GM04503 (cell line): ENCODE data around the gene HDAC4.
A peak's percentile ranks its signal among the peaks of the same experiment; 100 is the strongest.

ENCODE experiments used
- DNase-seq: peaks from one replicate; pipeline ENCODE4 v3.0.0-alpha.2; 2012; ENCODE audit warnings: low read depth

The HDAC4 gene

DNA sequence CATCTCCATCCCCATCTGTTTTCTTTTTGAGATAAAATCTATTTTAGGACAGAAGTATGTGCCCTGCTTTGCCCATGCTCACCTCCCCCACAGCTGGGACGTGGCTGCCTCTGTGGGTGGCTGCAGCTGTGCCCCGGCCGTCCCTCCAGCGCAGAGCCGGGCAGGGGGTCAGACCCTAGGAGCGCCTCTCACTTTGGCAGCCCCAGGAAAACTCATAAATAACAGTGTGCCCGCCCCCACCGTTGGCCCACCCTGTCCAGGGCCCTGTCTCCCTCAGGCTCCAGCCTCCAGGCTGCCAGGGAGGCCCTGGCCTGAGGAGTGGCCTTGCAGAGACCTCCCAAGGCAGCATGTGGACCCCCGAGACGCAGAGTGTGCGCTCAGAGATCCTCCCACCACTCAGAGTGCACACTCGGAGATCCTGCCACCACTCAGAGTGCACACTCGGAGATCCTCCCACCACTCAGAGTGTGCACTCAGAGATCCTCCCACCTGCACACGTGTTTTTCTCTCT is 374.8 kb downstream of the HDAC4 start:
- DNase-seq = no peak

- peak; percentile 27 for DNase-seq
Measured at GRCh38 chr2:239025096-239025801, 375.6 kb downstream of the HDAC4 start.

DNA sequence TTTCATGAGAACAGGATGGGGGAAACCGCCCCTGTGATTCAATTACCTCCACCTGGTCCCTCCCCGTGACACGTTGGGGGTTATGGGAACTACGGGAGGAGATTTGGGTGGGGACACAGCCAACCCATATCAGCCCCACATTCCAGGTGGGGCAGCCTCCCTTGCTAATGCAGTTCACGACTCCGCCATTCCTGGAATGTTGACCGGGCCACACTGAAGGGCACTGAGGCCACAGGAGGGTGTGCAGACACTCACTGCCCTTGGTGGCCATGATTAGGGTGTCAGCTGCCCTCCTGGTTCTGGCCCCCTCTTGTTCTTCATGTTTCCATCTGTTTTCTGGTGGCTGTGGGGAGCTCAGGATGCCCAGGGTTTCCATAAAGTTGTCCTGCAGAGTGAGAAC is 376.6 kb downstream of the HDAC4 start:
- DNase-seq = no peak

GRCh38 chr2:239022437-239023260 is 378.2 kb downstream of the HDAC4 start:
- no peak for DNase-seq

DNA sequence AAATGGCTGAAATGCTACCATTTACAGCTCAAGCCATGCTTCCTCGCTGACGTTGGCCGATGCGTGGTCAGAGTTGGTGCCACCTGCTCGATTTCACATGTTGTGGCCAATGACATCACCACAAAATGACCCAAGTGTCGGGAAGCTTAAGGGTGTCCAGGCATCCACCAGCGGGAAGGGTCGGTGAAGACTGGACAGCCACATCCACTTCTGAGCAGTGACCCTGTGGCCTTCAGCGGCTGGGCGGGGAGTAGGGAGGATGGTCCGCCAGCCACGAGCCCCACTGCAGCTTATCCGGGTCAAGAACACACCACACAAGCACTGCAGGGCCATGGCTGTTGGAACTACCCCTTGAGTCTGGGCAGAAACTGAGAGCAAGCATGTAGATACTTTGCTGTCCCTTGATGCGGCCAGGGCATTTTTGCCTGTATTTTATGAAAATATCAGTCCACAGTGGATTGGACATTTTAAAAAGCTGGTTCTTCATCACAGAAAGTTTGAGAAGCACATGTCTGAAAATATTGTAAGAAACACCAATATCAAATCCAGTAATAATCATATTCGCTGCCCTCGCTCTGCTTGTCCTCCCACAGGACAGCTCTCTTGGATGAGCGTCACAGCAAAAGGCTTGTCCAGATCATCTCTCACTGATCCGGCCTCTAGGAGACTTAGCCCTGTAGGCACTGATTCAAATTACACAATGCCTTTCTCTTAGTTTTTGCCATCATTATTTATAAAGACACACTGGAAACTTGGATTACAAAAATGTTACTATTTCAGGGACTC is 379.0 kb downstream of the HDAC4 start:
- no peak for DNase-seq

DNA sequence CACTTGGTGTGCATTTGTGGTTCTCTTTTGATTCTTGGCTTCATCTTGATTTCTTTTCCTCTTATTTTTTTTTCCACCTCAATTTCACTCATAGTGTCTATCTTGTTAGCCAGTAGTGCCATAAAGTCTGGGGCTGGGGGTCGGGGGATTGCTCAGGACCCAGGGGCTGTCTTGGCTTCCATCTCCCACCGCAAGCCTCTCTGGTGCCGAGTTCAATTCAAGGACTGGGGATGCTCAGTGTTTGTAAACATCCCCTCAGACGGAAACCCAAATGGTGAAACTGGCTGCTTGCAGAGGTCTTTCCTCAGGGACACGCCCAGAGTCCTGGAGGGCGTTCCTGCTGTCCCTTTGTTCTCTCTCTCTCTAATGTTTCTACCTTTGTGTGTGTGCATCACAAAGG is 379.6 kb downstream of the HDAC4 start:
- no peak for DNase-seq

GRCh38 chr2:239020541-239021041 is 380.2 kb downstream of the HDAC4 start:
- no peak for DNase-seq

DNA sequence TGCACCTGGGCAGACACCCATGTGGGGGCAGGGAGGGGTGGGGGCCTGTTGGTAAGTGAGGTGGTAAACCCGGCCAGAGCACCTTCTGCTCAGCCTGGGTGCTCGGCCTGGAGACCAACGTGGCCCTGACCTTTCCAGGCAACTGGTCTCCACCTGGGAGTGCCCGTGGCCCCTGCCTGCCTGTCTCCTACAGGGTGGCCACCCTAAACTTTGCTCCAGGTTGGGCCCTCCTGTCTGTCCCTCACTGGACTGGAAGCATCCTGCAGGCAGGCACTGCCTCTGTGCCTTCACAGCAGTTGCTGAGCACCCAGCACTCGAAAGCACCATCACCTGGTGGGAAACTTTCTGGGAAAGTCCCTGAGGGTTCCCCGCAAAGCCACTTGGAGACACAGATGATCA is 381.6 kb downstream of the HDAC4 start:
- no peak for DNase-seq

DNA sequence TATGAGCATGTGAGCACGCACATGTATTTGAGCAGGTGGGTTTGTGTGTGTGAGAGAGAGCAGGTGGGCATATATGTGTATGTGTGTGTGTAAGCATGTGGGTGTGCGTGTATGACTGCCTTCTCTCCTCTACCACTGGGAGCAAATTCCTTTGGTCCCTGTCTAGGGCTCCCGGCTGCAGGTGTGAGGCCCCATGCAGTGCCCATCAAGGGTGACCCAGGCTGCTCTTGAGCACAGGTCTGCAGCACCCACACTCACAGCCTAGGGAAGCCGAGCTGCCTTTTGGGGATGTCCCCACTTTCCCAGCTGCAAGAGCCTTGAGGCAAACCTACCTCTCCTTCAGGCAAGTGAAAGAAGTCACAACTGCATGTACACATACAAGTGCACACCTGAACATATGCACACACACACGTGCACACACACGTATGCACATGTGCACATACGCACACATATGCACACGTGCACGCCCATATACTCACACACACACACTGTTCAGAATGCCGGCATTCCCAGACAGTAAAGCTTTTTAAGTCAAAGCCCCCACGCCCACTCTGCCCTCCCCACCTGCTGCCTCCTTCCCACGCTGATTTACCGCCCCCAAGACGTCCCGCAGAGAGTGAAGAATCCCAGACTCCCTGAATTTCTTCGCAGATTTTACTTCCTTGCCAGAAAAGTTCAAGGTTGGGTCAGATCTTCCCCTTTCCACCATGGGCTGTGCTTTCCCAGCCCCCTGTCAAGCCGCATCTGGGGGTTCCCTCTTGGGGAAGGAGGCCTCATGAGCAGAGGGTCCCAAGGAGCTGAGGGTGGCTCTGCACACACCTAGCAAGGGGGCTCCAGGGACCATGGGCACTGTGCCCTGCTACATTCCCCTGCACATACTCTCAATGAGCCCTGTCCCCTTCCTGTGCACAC is 382.3 kb downstream of the HDAC4 start:
- DNase-seq = no peak

DNA sequence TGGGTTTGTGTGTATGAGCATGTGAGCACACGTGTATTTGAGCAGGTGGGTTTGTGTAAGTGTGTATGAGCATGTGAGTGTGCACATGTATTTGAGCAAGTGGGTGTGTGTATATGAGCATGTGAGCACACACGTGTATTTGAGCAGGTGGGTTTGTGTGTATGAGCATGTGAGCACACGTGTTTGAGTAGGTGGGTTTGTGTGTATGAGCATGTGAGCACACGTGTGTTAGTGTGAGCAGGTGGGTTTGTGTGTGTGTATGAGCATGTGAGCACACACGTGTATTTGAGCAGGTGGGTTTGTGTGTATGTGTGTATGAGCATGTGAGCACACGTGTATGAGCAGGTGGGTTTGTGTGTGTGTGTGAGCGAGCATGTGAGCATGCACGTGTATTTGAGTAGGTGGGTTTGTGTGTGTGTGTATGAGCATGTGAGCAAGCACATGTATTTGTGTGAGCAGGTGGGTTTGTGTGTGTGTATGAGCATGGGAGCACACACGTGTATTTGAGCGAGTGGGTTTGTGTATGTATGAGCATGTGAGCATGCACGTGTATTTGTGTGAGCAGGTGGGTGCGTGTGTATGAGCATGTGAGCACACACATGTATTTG is 383.2 kb downstream of the HDAC4 start:
- no peak for DNase-seq

- no peak for DNase-seq
Measured at GRCh38 chr2:239015901-239016675, 384.7 kb downstream of the HDAC4 start.

DNA sequence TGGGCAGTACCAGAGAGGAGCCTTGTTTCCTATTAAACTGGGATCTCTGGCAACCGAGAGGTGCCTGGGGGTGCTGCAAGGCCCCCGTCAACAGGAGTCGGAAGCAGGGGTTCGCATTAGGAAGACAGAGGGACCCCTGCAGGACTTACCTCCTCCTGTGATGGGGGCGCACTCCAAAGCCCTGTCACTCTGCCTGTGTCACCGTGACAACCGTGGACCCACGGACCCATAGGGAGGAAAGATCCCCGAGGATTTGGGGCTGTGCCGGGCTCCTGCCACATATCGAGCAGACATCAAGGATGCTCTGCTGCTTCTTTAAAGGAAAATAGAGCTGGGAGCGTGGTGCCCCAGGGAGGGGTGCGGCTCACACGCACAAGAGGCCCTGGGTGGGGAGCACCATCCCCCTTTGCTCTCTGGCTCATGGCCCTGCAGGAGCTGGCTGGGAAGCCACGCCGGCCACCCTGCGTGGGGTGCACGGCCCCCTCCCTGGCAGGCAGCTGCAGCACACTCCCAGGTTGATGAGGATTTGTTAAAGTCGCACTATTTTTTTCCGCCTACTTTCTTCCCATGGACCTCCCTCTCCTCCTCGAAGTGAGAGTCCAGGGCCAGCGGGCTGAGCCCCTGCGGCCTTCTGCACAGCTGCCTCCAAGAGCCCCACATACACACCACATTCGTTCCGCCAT is 385.5 kb downstream of the HDAC4 start:
- DNase-seq = no peak

DNA sequence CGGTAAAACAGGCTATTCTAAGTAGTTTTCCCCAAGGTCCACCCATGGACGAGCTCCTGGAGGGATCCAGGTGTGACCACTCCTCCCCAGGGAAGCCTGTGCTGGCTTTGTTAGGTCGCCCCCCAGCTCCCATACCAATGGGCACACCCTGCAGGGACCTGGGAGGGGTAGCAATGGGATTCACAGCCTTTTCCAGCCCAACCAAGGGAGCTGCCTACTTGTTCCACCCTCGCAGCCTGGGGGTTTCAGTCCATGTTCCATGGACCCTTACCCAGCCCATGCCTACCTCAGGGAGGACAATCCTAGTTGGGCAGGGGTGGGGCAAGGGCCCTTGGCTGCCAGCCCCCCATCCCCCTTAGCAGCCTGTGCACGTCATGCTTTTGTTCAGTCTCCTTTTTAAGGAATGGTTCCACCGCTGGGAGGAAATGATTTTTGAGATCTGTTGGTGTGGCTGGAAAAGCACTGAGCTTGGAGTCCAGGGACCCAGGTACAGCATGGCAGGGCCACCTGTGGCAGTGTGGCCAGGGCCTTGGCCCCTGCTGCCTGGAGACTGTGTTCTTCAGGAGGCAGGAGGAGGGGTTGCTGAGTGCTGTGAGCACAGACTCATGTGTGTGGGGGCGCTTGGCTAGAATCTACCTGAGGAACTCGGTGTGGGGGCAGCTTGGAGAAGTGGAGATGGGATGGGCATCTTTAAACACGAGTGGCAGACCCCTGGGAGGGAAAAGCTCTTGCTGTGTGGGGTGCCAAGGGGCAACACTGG is 386.2 kb downstream of the HDAC4 start:
- no peak for DNase-seq

DNA sequence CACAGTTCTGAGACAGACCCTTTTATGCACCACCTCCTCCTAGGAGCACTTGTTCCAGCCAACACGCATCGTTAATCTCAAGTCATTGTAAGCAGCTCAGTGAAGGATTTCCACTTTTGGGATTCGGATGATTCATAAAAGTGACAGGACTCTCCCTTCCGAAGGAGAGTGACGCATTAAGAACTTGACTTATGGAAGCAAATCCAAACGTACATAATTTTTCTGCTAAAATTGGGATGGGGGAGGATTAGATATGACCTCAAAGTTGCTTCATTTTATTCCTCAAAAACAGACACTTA is 387.2 kb downstream of the HDAC4 start:
- no peak for DNase-seq

- DNase-seq = no peak
Measured at GRCh38 chr2:239012936-239013677, 387.7 kb downstream of the HDAC4 start.

DNA sequence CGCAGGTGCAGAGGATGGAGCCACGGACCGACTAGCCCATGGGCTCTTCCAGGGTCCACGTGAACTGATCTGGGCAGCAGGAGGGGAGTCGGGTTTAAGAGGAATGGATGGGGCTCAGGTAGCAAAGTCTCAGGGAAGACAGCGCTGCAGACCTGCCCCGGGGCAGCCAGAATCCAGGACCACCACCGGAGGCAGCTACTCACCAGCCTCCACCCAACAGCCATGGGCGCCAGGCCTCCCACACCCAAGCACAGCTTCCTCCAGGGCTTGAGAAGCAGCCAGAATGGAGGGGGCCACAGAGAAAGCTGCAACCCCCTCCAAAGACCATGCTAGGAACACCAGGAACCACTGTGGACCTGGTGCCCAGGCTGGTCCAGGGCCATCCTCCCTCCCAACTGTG is 388.6 kb downstream of the HDAC4 start:
- no peak for DNase-seq

DNA sequence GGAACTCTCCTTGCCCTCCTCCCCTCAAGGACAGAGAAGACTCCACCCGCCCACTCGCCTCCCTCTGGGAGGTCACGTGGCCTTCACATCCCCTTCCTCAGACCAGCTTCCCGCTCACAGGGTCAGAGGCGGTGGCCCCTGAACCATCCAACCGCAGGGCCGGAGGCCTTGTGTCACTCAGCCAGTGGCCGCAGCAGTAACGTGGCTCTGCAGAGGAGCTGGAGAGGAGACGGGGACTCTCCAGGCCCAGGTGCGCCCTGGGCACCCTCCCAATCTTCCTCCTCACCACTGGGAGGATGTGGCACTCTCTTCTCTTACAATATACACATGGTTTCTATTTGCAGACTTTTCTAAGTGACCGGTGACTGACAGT is 391.2 kb downstream of the HDAC4 start:
- DNase-seq = no peak
